Endothelial cell (in vitro differentiated cells): Measurements from ENCODE around the gene LAMA4. TPM values are rescaled to one million over a fixed set of nuclear protein-coding genes. Genes with fewer than 3 reads are reported as not detected.

Experiments used
- DNase-seq: peaks from one replicate; pipeline ENCODE4 v3.0.0; 2021; ENCODE audit warnings: low spot score
- H3K27ac Mint-ChIP-seq: one replicate; pipeline ENCODE4 v1.8.0; 2021; ENCODE audit warnings: mixed read lengths, inconsistent platforms; ENCODE audit not compliant: unreplicated experiment
- H3K27me3 Mint-ChIP-seq: one replicate; pipeline ENCODE4 v1.8.0; 2021; ENCODE audit warnings: mild to moderate bottlenecking, moderate library complexity, mixed read lengths, inconsistent platforms; ENCODE audit not compliant: unreplicated experiment
- H3K36me3 Mint-ChIP-seq: one replicate; pipeline ENCODE4 v1.8.0; 2021; ENCODE audit warnings: mild to moderate bottlenecking, low read depth, mixed read lengths, inconsistent platforms; ENCODE audit not compliant: unreplicated experiment
- H3K4me1 Mint-ChIP-seq: one replicate; pipeline ENCODE4 v1.8.0; 2021; ENCODE audit warnings: mild to moderate bottlenecking, mixed read lengths, inconsistent platforms; ENCODE audit not compliant: unreplicated experiment
- H3K4me3 Mint-ChIP-seq: one replicate; pipeline ENCODE4 v1.8.0; 2021; ENCODE audit warnings: mild to moderate bottlenecking, mixed read lengths, inconsistent platforms; ENCODE audit not compliant: unreplicated experiment
- H3K9me3 Mint-ChIP-seq: one replicate; pipeline ENCODE4 v1.8.0; 2021; ENCODE audit warnings: mixed read lengths, inconsistent platforms; ENCODE audit not compliant: unreplicated experiment
- total RNA-seq: library from RNA; stranded (reverse); fragmentation: NEBNext Ultra II Directional; extraction: Animal tissue kit (Norgen Biotek cat#: 25700); gene quantifications from one replicate; pipeline ENCODE4 v1.2.1, GENCODE V29; 2021; ENCODE audit not compliant: unreplicated experiment
- TF ChIP-seq, protein P1 (sequence below): fragments of 200-600 bp; sonication (generic); IDR thresholded peaks from one replicate; pipeline ENCODE4 v1.5.0; 2021; ENCODE audit warnings: antibody characterized with exemption; ENCODE audit not compliant: unreplicated experiment

The LAMA4 gene
- total RNA-seq, 1 donor from 2014 or later = 23.9 TPM

GRCh38 chr6:112081569-112081968 lies 172.8 kb downstream of the LAMA4 start:
- H3K27me3 Mint-ChIP-seq = no peaks in the 10 kb centered on the region
- DNase-seq = no peak
- H3K9me3 Mint-ChIP-seq = no peaks in the 10 kb centered on the region
- TF ChIP-seq, protein P1, sequence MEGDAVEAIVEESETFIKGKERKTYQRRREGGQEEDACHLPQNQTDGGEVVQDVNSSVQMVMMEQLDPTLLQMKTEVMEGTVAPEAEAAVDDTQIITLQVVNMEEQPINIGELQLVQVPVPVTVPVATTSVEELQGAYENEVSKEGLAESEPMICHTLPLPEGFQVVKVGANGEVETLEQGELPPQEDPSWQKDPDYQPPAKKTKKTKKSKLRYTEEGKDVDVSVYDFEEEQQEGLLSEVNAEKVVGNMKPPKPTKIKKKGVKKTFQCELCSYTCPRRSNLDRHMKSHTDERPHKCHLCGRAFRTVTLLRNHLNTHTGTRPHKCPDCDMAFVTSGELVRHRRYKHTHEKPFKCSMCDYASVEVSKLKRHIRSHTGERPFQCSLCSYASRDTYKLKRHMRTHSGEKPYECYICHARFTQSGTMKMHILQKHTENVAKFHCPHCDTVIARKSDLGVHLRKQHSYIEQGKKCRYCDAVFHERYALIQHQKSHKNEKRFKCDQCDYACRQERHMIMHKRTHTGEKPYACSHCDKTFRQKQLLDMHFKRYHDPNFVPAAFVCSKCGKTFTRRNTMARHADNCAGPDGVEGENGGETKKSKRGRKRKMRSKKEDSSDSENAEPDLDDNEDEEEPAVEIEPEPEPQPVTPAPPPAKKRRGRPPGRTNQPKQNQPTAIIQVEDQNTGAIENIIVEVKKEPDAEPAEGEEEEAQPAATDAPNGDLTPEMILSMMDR = no peak
- peaks cover 2% of the 10 kb centered on the region for H3K4me1 Mint-ChIP-seq
- no peaks in the 10 kb centered on the region for H3K36me3 Mint-ChIP-seq
- H3K4me3 Mint-ChIP-seq = no peak overlapping the region
- no peak overlapping the region for H3K27ac Mint-ChIP-seq

- Mint-ChIP-seq H3K4me1 (no peaks in the 10 kb centered on the region), H3K9me3 (no peaks in the 10 kb centered on the region), H3K27ac (no peak overlapping the region), H3K4me3 (no peak overlapping the region), H3K27me3 (no peaks in the 10 kb centered on the region), H3K36me3 (no peaks in the 10 kb centered on the region)
- TF ChIP-seq, protein P1 = no peak
- no peak for DNase-seq
Measured at GRCh38 chr6:112066606-112067005, 187.8 kb downstream of the LAMA4 start.

DNA sequence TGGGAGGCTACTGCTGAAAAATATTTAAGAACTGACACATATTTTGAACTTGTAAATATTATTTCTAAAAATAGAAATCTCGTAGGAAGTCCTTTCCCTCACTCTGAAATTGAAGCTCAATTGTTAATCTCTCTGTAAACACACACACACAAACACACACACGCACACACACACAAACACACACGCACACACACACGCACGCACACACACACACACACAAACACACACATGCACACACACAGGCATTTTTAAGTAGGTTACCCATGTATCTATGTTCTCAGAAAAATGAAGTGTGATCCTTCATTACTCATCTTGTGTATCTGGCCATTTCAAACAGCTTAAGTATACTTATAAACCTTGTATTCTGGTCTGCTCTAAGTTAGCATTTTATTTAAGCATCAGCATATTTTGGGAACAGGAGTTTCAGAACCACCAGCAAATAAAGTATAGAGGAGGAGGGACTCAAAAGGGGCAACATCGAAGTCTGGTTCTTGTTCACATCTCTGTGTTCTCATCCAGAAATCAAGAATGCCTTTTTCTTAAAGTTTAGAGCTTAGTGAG lies 188.9 kb downstream of the LAMA4 start:
- Mint-ChIP-seq H3K27ac (no peak overlapping the region), H3K4me1 (no peaks in the 10 kb centered on the region), H3K9me3 (no peaks in the 10 kb centered on the region), H3K27me3 (no peaks in the 10 kb centered on the region), H3K36me3 (no peaks in the 10 kb centered on the region), H3K4me3 (no peak overlapping the region)
- TF ChIP-seq, protein P1 = no peak
- DNase-seq = no peak

DNA sequence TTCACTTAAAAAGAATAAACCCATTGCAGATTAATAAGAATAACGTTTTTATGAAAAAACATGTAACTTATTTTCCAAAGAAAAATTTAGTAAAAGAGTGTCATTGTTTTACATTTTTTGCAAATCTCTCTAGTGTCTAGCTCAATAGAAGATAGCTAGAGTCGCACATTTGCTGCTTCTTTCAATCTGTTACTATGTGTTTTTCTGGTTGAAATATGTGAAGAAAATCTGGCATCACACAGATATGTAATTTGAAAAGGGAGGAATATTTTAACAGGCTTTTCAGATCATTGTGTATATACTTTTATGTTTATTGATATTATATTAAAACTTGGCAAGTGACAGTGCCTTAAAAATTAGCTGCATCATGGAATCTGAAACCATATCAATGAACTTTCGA lies 191.4 kb downstream of the LAMA4 start:
- Mint-ChIP-seq H3K27ac (no peak overlapping the region), H3K27me3 (no peaks in the 10 kb centered on the region), H3K4me1 (no peaks in the 10 kb centered on the region), H3K4me3 (no peak overlapping the region), H3K9me3 (no peaks in the 10 kb centered on the region), H3K36me3 (no peaks in the 10 kb centered on the region)
- DNase-seq = no peak
- TF ChIP-seq, protein P1 = no peak

DNA sequence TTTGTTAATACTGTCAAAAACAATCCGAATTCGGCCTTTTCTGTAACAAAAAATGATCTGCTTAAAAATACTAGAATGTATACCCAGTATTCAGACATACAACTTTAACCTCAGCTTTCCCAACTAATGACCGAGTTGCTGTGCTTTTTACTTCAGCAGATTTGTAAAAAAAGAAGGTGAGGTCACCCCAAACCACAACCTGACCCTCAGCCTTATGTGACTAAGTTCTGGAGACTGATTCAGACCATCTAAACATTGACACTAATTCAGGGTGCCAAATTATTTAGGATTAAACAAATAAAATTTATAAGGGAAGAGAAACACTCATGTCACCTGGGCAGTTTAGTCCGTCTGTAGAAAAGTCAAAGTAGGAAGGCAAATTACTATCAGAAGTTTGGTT lies 192.8 kb downstream of the LAMA4 start:
- TF ChIP-seq, protein P1 = no peak
- no peak for DNase-seq
- no peaks in the 10 kb centered on the region for H3K36me3 Mint-ChIP-seq
- H3K27me3 Mint-ChIP-seq = no peaks in the 10 kb centered on the region
- no peak overlapping the region for H3K4me3 Mint-ChIP-seq
- no peaks in the 10 kb centered on the region for H3K9me3 Mint-ChIP-seq
- H3K27ac Mint-ChIP-seq = no peak overlapping the region
- H3K4me1 Mint-ChIP-seq = no peaks in the 10 kb centered on the region

Other genes starting within 250 kb of the LAMA4 start
- not detected for gene CCN6, start 200.5 kb downstream of the LAMA4 start, total RNA-seq
- 13.7 TPM for gene TUBE1, start 167.1 kb downstream of the LAMA4 start, total RNA-seq
- gene FAM229B, start 167.0 kb downstream of the LAMA4 start, total RNA-seq = 20.9 TPM
- gene RFPL4B, start 92.8 kb upstream of the LAMA4 start, total RNA-seq = not detected